ENCODE data around the gene MRPL34.

The MRPL34 gene

GRCh38 chr19:17262557-17262956, 43.1 kb upstream of the MRPL34 start:
- Mint-ChIP-seq H3K27ac (no peak overlapping the region), H3K4me3 (no peak overlapping the region), H3K4me1 (peaks cover 40% of the 10 kb centered on the region), H3K9me3 (peaks cover 4% of the 10 kb centered on the region), H3K27me3 (ENCODE audit: low read depth, poor library complexity) (no peaks in the 10 kb centered on the region), H3K36me3 (ENCODE audit: low read depth) (peaks cover under 1% of the 10 kb centered on the region)
- TF ChIP-seq CTCF (IDR thresholded peaks at IDR 0.05): no peak
- no peak for DNase-seq

DNA sequence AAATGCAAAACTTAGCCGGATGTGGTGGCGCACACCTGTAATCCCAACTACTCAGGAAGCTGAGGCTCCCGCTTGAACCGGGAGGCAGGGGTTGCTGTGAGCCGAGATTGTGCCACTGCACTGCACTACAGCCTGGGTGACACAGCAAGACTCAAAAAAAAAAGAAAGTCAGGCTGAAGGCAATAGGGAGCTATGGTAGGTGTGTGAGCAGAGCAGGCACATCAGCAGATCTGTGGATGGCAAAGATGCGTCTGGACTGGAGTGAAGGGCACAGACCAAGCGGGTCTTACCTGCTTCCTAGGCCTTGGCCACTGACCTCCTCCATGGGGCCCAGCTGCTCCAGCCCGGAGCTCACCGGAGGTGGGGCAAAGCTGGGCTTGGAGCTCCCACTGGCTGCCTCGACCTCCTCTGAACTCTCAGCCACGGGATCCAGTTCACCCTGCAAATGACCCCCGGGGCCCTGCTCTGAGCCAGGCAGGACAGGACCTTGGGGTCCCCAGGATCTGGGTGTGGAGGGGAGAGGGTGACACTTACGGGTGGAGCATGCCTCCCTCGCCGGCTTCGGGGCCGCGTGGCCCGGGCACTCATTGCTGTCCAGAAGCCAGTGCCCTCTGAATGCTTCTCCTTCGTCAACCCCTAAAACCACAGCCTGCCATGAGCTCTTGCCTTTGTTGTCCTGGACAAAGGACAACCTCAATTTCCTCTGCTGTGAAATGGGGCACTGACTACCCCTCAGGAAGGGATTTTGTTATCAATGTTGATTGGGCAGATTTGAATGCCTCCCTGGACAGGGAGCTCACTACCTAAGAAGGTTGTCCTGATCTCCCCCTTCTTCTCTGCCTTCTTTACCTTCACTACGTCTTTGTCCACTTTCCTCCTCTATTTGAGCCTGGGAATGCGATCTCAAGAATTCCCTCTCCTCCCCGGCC, 41.7 kb upstream of the MRPL34 start:
- peaks cover 51% of the 10 kb centered on the region for H3K4me1 Mint-ChIP-seq
- peak overlapping the region; percentile 13 for H3K4me3 Mint-ChIP-seq
- TF ChIP-seq CTCF (IDR thresholded peaks at IDR 0.05): no peak
- peaks cover 4% of the 10 kb centered on the region for H3K9me3 Mint-ChIP-seq
- no peak overlapping the region for H3K27ac Mint-ChIP-seq
- H3K27me3 Mint-ChIP-seq (ENCODE audit: low read depth, poor library complexity): no peaks in the 10 kb centered on the region
- no peak for DNase-seq
- H3K36me3 Mint-ChIP-seq (ENCODE audit: low read depth): peaks cover 7% of the 10 kb centered on the region

DNA sequence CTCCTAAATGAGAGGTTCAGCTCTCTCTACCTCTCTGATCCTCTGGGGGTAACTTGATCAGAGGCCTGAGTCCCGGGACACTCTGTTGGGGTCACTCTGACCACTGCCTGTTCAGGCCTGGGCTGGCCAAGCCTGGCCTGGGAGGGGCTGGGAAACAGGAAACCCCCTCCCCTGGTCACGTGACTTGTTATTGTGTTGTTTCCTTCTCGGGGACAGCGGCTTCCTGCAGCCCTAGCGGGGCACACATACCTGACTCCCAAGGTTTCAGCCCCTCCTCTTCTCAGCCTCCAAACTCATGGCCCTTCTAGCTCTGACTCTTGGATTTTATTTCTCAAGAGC, 41.1 kb upstream of the MRPL34 start, which contains the start of gene USHBP1:
Gene USHBP1, minus strand, starts transcription at position 105 of the 339 bp plus-strand sequence. CDS start 446 bp downstream, outside the sequence.
- no peak for TF ChIP-seq CTCF (IDR thresholded peaks at IDR 0.05)
- Mint-ChIP-seq H3K4me1 (peaks cover 51% of the 10 kb centered on the region), H3K36me3 (ENCODE audit: low read depth) (peaks cover 7% of the 10 kb centered on the region), H3K9me3 (peaks cover 4% of the 10 kb centered on the region), H3K27me3 (ENCODE audit: low read depth, poor library complexity) (no peaks in the 10 kb centered on the region), H3K27ac (no peak within 1 kb of the TSS), H3K4me3 (peak within 1 kb of the TSS; percentile 13)
- DNase-seq: no peak

GRCh38 chr19:17266026-17266425, 39.6 kb upstream of the MRPL34 start:
- TF ChIP-seq CTCF (IDR thresholded peaks at IDR 0.05): no peak

DNA sequence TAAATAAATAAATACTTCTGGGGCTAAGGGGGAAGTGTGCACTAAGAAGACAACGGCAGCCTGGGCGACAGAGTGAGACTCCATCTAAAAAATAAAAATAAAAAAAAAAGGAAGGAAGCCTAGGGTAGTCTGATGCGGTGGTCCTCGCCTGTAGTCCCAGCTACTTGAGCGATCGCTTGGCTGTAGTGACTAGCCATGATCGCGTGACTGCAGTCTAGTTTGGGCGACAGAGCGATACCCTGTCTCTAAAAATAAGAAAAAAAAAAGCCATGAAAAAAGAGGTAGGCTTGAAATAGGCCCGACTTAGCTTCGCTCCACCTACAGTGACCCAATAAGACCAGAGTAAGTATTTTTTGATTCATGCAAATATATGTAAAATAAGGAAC, 39.1 kb upstream of the MRPL34 start:
- H3K9me3 Mint-ChIP-seq: peaks cover 4% of the 10 kb centered on the region
- peak overlapping the region; percentile 32 for H3K27ac Mint-ChIP-seq
- DNase-seq: no peak
- H3K27me3 Mint-ChIP-seq (ENCODE audit: low read depth, poor library complexity): no peaks in the 10 kb centered on the region
- H3K4me1 Mint-ChIP-seq: peaks cover 48% of the 10 kb centered on the region
- H3K36me3 Mint-ChIP-seq (ENCODE audit: low read depth): peaks cover 23% of the 10 kb centered on the region
- TF ChIP-seq CTCF (IDR thresholded peaks at IDR 0.05): no peak
- H3K4me3 Mint-ChIP-seq: peak overlapping the region; percentile 13

More at GRCh38 chr19:17266026-17266425, 39.6 kb upstream of the MRPL34 start:
- no peak for DNase-seq
- Mint-ChIP-seq H3K27me3 (ENCODE audit: low read depth, poor library complexity) (no peaks in the 10 kb centered on the region), H3K4me1 (peaks cover 50% of the 10 kb centered on the region), H3K4me3 (no peak overlapping the region), H3K36me3 (ENCODE audit: low read depth) (peaks cover 18% of the 10 kb centered on the region), H3K9me3 (peaks cover 4% of the 10 kb centered on the region), H3K27ac (no peak overlapping the region)

Data from nephron progenitor cell (in vitro differentiated cells).